H1 (cell line): ENCODE data around the gene USP7.

Experiments used
- EZH2 ChIP-seq: fragments of 200-600 bp; sonication (generic); IDR thresholded peaks from 2 replicates; pipeline ENCODE4 v1.7.1; 2012; ENCODE audit warnings: low read depth, mild to moderate bottlenecking, moderate library complexity, low read length, inconsistent platforms; ENCODE audit not compliant: severe bottlenecking
- HDAC2 ChIP-seq, 2 experiments: fragments of 300-600 bp in 1 of 2; sonication (generic) in 1 of 2; IDR thresholded peaks; 2 replicates each; pipeline ENCODE4 v1.6.1; 2011 to 2012; ENCODE audit warnings: low read depth in 2 of 2, low read length in 2 of 2, mild to moderate bottlenecking in 2 of 2, moderate library complexity in 2 of 2, borderline replicate concordance in 1 of 2, inconsistent platforms in 1 of 2
- KDM1A ChIP-seq: fragments of 200-600, 300-600 bp; sonication (generic); IDR thresholded peaks from 2 replicates; pipeline ENCODE4 v1.7.1; 2016; ENCODE audit warnings: mild to moderate bottlenecking, low read length, borderline replicate concordance
- RBBP5 ChIP-seq: IDR thresholded peaks from 2 replicates; pipeline ENCODE4 v1.7.1; 2012; ENCODE audit warnings: low read depth, mild to moderate bottlenecking, inconsistent platforms, low read length, moderate library complexity, borderline replicate concordance
- SP2 ChIP-seq: IDR thresholded peaks from 2 replicates; pipeline ENCODE4 v1.6.1; 2012; ENCODE audit warnings: mild to moderate bottlenecking, low read length, inconsistent platforms
- TAF1 ChIP-seq: IDR thresholded peaks from 2 replicates; pipeline ENCODE4 v1.6.1; 2011; ENCODE audit warnings: mild to moderate bottlenecking, low read depth, low read length
- TEAD4 ChIP-seq: IDR thresholded peaks from 2 replicates; pipeline ENCODE4 v1.6.1; 2012; ENCODE audit warnings: low read depth, low read length, inconsistent platforms, mixed read lengths
- YY1 ChIP-seq: IDR thresholded peaks from 2 replicates; pipeline ENCODE4 v1.6.1; 2011; ENCODE audit warnings: low read depth, mild to moderate bottlenecking, low read length
- TF ChIP-seq, protein P1 (sequence below): IDR thresholded peaks from 2 replicates; pipeline ENCODE4 v1.6.1; 2012; ENCODE audit warnings: inconsistent platforms

DNA sequence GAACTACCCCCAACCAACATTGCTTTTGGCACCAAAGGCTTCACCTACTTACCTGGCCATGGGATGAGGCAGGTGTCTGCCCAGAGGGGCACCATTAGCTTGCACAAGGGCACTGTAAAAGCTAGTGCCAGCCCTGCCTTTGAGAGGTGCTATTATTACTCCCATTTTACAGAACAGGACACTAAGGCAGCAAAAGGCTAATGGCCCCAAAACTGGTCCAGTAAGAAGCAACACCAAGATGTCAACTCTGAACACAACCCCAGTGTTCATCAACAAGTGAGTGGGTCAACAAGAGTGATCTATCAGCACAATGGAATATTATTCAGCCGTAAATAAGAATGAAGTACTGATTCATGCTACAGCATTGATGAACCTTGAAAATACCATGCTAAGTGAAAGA lies 7.7 kb upstream of the USP7 start:
- no peak for TF ChIP-seq EZH2
- TF ChIP-seq TEAD4, result no peak
- TF ChIP-seq TAF1, result no peak
- TF ChIP-seq, protein P1, sequence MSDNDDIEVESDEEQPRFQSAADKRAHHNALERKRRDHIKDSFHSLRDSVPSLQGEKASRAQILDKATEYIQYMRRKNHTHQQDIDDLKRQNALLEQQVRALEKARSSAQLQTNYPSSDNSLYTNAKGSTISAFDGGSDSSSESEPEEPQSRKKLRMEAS, result no peak
- TF ChIP-seq HDAC2 (IDR thresholded peaks at IDR 0.05; ENCODE audit: borderline replicate concordance in 1 of 2, low read depth in 2 of 2, low read length in 2 of 2), result no peak
- no peak for TF ChIP-seq YY1
- TF ChIP-seq SP2, result no peak
- peak; percentile 60; the same call in 1 of the 2 replicates for TF ChIP-seq KDM1A
- no peak for TF ChIP-seq RBBP5
